H1 (cell line): ENCODE results near the gene RASGEF1C. TPM values are rescaled to one million over a fixed set of nuclear protein-coding genes. Genes with fewer than 3 reads are reported as not detected.

Source experiments
- CTCF ChIA-PET: fragments of 300-600 bp; sonication (Branson Sonifier 250); formaldehyde crosslinking; loops from one replicate; lab custom pipeline; 2021; ENCODE audit not compliant: partially characterized antibody; lab: Charles Lee
- POLR2A ChIA-PET: fragments of 300-600 bp; sonication (Branson Sonifier 250); formaldehyde crosslinking; loops from one replicate; lab custom pipeline; 2021; ENCODE audit warnings: inconsistent platforms; ENCODE audit not compliant: partially characterized antibody; lab: Charles Lee
- DNase-seq, 2 experiments: peaks; one replicate each; pipeline versions ENCODE4 v3.0.0 to v3.0.0-alpha.2; 2010 to 2022; ENCODE audit warnings: low spot score in 2 of 2, low read depth in 1 of 2, mixed read lengths in 1 of 2
- FAIRE-seq: peaks from 2 replicates; lab custom pipeline; 2011; peaks lifted over from hg19 to GRCh38; lab: Jason Lieb, UNC
- H2AFZ ChIP-seq: 2 replicates; pipeline ENCODE4 v1.8.1; 2012; ENCODE audit warnings: low read length, inconsistent platforms
- H2AK5ac ChIP-seq: 2 replicates; pipeline ENCODE4 v1.6.1; 2013; ENCODE audit warnings: low read depth, low read length
- H2BK120ac ChIP-seq: replicated peaks from 2 replicates; pipeline ENCODE3; 2013; ENCODE audit warnings: low read depth, low read length, inconsistent platforms
- H2BK12ac ChIP-seq: 2 replicates; pipeline ENCODE4 v1.6.1; 2013; ENCODE audit warnings: low read depth, low read length
- H2BK15ac ChIP-seq: 2 replicates; pipeline ENCODE4 v1.6.1; 2013; ENCODE audit warnings: low read length
- H2BK20ac ChIP-seq: 2 replicates; pipeline ENCODE4 v1.6.1; 2013; ENCODE audit warnings: low read length
- H2BK5ac ChIP-seq: 2 replicates; pipeline ENCODE4 v1.6.1; 2013; ENCODE audit warnings: low read depth, low read length
- H3K14ac ChIP-seq: 2 replicates; pipeline ENCODE4 v1.6.1; 2013; ENCODE audit warnings: inconsistent platforms; ENCODE audit not compliant: insufficient read length
- H3K18ac ChIP-seq: 2 replicates; pipeline ENCODE4 v1.6.1; 2013; ENCODE audit warnings: low read length; ENCODE audit errors: extremely low read depth
- H3K23ac ChIP-seq: 2 replicates; pipeline ENCODE4 v1.6.1; 2013; ENCODE audit warnings: inconsistent platforms; ENCODE audit not compliant: insufficient read length
- H3K23me2 ChIP-seq: 2 replicates; pipeline ENCODE4 v1.6.1; 2013; ENCODE audit warnings: low read depth, low read length
- H3K27ac ChIP-seq: 2 replicates; pipeline ENCODE4 v1.6.1; 2011; ENCODE audit warnings: low read depth, low read length, inconsistent platforms
- H3K27me3 ChIP-seq, 4 experiments: replicated peaks in 1 of 4; 1 replicate in 1 of 4; 2 replicates in 3 of 4; pipeline versions ENCODE4 v1.6.1 to v1.8.1; 2011 to 2013; ENCODE audit warnings: low read length in 3 of 4, mild to moderate bottlenecking in 3 of 4, inconsistent platforms in 2 of 4, mixed read lengths in 2 of 4, moderate library complexity in 1 of 4; ENCODE audit not compliant: control insufficient read depth in 3 of 4, insufficient read depth in 3 of 4; ENCODE audit errors: extremely low read depth in 1 of 4
- H3K36me3 ChIP-seq, 4 experiments: 2 replicates each; pipeline versions ENCODE4 v1.6.1 to v1.8.1; 2011 to 2013; ENCODE audit warnings: mild to moderate bottlenecking in 4 of 4, low read length in 3 of 4, moderate library complexity in 2 of 4, control low read depth in 1 of 4, inconsistent platforms in 1 of 4; ENCODE audit not compliant: insufficient read depth in 4 of 4, control insufficient read depth in 2 of 4
- H3K4ac ChIP-seq: replicated peaks from 2 replicates; pipeline ENCODE3; 2013; ENCODE audit warnings: low read length, low read depth, mixed read lengths, inconsistent platforms; ENCODE audit not compliant: insufficient read length
- H3K4me1 ChIP-seq, 4 experiments: replicated peaks in 1 of 4; 1 replicate in 1 of 4; 2 replicates in 3 of 4; pipeline versions ENCODE4 v1.6.1 to v1.8.1; 2011 to 2013; ENCODE audit warnings: low read length in 3 of 4, inconsistent platforms in 2 of 4, mixed read lengths in 1 of 4; ENCODE audit not compliant: insufficient read depth in 4 of 4, control insufficient read depth in 3 of 4
- H3K4me2 ChIP-seq, 2 experiments: 2 replicates each; pipeline versions ENCODE4 v1.6.1 to v1.8.1; 2011 to 2013; ENCODE audit warnings: low read depth in 2 of 2, low read length in 2 of 2, control low read depth in 1 of 2, inconsistent platforms in 1 of 2, mild to moderate bottlenecking in 1 of 2; ENCODE audit not compliant: insufficient read depth in 1 of 2
- H3K4me3 ChIP-seq, 4 experiments: fragments of 200-600, 300-600 bp in 1 of 4; sonication (generic), shearing (Covaris generic), sonication (Bioruptor Twin) in 1 of 4; 2 replicates each; pipeline versions ENCODE4 v1.5.1 to v1.8.1; 2011 to 2016; ENCODE audit warnings: low read length in 4 of 4, low read depth in 3 of 4, control low read depth in 2 of 4, inconsistent platforms in 2 of 4, mild to moderate bottlenecking in 2 of 4, mixed read lengths in 1 of 4, moderate library complexity in 1 of 4; ENCODE audit not compliant: insufficient read depth in 2 of 4; ENCODE audit errors: extremely low read depth in 1 of 4
- H3K56ac ChIP-seq: replicated peaks from 2 replicates; pipeline ENCODE3; 2013; ENCODE audit warnings: low read depth, mild to moderate bottlenecking, mixed read lengths, low read length, inconsistent platforms; ENCODE audit not compliant: insufficient read length
- H3K79me1 ChIP-seq: 2 replicates; pipeline ENCODE4 v1.6.1; 2013; ENCODE audit warnings: low read depth, low read length, control low read depth
- H3K79me2 ChIP-seq, 2 experiments: 2 replicates each; pipeline versions ENCODE4 v1.6.1 to v1.8.1; 2012 to 2013; ENCODE audit warnings: low read length in 2 of 2, mild to moderate bottlenecking in 2 of 2, inconsistent platforms in 1 of 2; ENCODE audit not compliant: insufficient read depth in 2 of 2, control insufficient read depth in 1 of 2
- H3K9ac ChIP-seq, 4 experiments: replicated peaks in 1 of 4; 1 replicate in 1 of 4; 2 replicates in 3 of 4; pipeline versions ENCODE4 v1.6.1 to v1.8.1; 2011 to 2013; ENCODE audit warnings: low read depth in 3 of 4, low read length in 3 of 4, control low read depth in 2 of 4, mild to moderate bottlenecking in 2 of 4, moderate library complexity in 2 of 4, inconsistent platforms in 1 of 4; ENCODE audit errors: extremely low read depth in 1 of 4
- H3K9me3 ChIP-seq, 2 experiments: 2 replicates each; pipeline versions ENCODE4 v1.6.1 to v1.8.1; 2012 to 2013; ENCODE audit warnings: mild to moderate bottlenecking in 2 of 2, moderate library complexity in 2 of 2, control low read depth in 1 of 2, inconsistent platforms in 1 of 2, low read depth in 1 of 2, low read length in 1 of 2, mixed read lengths in 1 of 2; ENCODE audit not compliant: insufficient read depth in 2 of 2
- H4K20me1 ChIP-seq, 2 experiments: replicated peaks in 1 of 2; 2 replicates each; pipeline versions ENCODE3 to v1.8.1; 2011 to 2013; ENCODE audit warnings: inconsistent platforms in 2 of 2, low read length in 2 of 2, mild to moderate bottlenecking in 1 of 2; ENCODE audit not compliant: insufficient read depth in 2 of 2, control insufficient read depth in 1 of 2
- H4K5ac ChIP-seq: 2 replicates; pipeline ENCODE4 v1.6.1; 2013; ENCODE audit warnings: low read length, low read depth, mixed read lengths, inconsistent platforms; ENCODE audit not compliant: insufficient read length
- H4K8ac ChIP-seq: 2 replicates; pipeline ENCODE4 v1.8.0; 2013; ENCODE audit warnings: mild to moderate bottlenecking, moderate library complexity, low read length, inconsistent platforms; ENCODE audit not compliant: insufficient read depth; ENCODE audit errors: extremely low read depth
- H4K91ac ChIP-seq: replicated peaks from 2 replicates; pipeline ENCODE3; 2013; ENCODE audit warnings: low read length, mixed read lengths, inconsistent platforms; ENCODE audit not compliant: insufficient read length
- CBX8 ChIP-seq: fragments of 300-800, 300-1000 bp; sonication (generic); IDR thresholded peaks from 2 replicates; pipeline ENCODE4 v1.7.1; 2016; ENCODE audit warnings: low read depth, low read length, borderline replicate concordance
- TEAD4 ChIP-seq: IDR thresholded peaks from 2 replicates; pipeline ENCODE4 v1.6.1; 2012; ENCODE audit warnings: low read depth, low read length, inconsistent platforms, mixed read lengths
- WGBS, 2 experiments: shearing (Covaris generic) in 1 of 2; methylation state at CpG; one replicate each; pipeline versions ENCODE4 v1.1.6 to v1.1.7; 2013 to 2015; ENCODE audit warnings: low lambda C conversion rate in 2 of 2, mixed read lengths in 2 of 2, inconsistent platforms in 1 of 2, low coverage in 1 of 2, missing lambda C conversion rate in 1 of 2; ENCODE audit not compliant: insufficient replicate concordance in 2 of 2, insufficient coverage in 1 of 2, insufficient read length in 1 of 2; ENCODE audit errors: extremely low coverage in 1 of 2, missing lambda C conversion rate in 1 of 2; 5-methylcytosine and 5-hydroxymethylcytosine counted together
- polyA plus RNA-seq, 7 experiments: library from polyadenylated mRNA; depleted of rRNA in 3 of 7; stranded (reverse) in 5 of 7; unstranded in 2 of 7; fragments of >200 nt in 5 of 7; fragments of 200-250 nt in 2 of 7; gene quantifications; 1 replicate in 5 of 7; 2 replicates in 1 of 7; 4 replicates in 1 of 7; pipeline versions ENCODE4 v1.2.1 to v1.2.3, GENCODE V29; 2011 to 2013; ENCODE audit warnings: missing spikeins in 2 of 7, mixed read lengths in 2 of 7
- total RNA-seq: library from RNA; stranded (reverse); fragmentation: NEBNext Ultra II Directional; extraction: Animal tissue kit (Norgen Biotek cat#: 25700); gene quantifications from 2 replicates; pipeline ENCODE4 v1.2.1, GENCODE V29; 2021

The RASGEF1C gene
- total and polyA plus RNA-seq, 2 of the 8 experiments (the other 6 are each of a cell fraction or from before 2014, with no cell fraction given): 0.26 to 0.61 TPM

DNA sequence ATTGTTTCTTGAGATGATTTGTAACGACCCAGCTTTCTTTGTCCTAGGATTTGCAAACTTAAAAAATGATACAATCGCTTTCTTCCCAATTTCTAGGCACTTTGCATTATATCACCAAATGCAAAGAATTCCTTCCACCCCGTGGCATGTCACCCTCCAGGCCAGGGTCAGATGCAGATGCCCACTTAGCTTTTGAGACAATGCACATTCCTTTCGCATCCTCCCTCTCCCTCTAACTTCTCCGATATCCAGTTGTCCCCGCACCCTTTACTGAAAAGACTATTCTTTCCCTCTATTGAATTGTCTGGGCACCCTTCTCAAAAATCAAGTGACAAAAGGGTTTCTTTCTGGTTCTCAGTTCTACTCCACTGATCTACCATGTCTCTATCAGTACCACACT is 154.8 kb downstream of the RASGEF1C start:
- peaks cover 6 to 25% of the 10 kb centered on the region in 2 experiments for H4K20me1 ChIP-seq
- peak; percentile 71 for TF ChIP-seq TEAD4
- TF ChIP-seq CBX8: no peak
- TF ChIP-seq, all 59 proteins: peak for 1
- no peak overlapping the region for H3K4me3 ChIP-seq
- H3K56ac ChIP-seq: no peak overlapping the region
- H2BK5ac ChIP-seq: no peak overlapping the region
- no peak overlapping the region for H3K23ac ChIP-seq
- no peaks in the 10 kb centered on the region for H3K27me3 ChIP-seq
- no peak overlapping the region for H4K91ac ChIP-seq
- no peak overlapping the region for H2AK5ac ChIP-seq
- no peaks in the 10 kb centered on the region for H3K36me3 ChIP-seq
- DNase-seq (no peak), FAIRE-seq (no peak)
- H3K27ac ChIP-seq: no peak overlapping the region
- H3K79me2 ChIP-seq: peaks cover 10 to 93% of the 10 kb centered on the region in 2 experiments
- 42% methylated on average over 6 of the region's 6 CpGs; no CpG with 5 or more reads in 1 of the 2 experiments for WGBS, 2 experiments
- H3K4me1 ChIP-seq: peaks cover 11 to 30% (median 21%) of the 10 kb centered on the region in 4 experiments
- no peaks in the 10 kb centered on the region for H3K23me2 ChIP-seq
- H2BK120ac ChIP-seq: no peak overlapping the region
- ChIA-PET POLR2A (interaction anchor here (0.7 to 2.4 kb wide), 3 partner anchors 9 to 29 kb away, joined by 3 to 6 read pairs (median 3); no protein-coding TSS in a partner anchor), CTCF (interaction anchor here (1.2 to 1.3 kb wide), 2 partner anchors 17 to 25 kb away, joined by 3 to 4 read pairs; no protein-coding TSS in a partner anchor)
- H4K5ac ChIP-seq: no peak overlapping the region
- no peak overlapping the region for H3K18ac ChIP-seq
- no peak overlapping the region for H2BK15ac ChIP-seq
- H3K9me3 ChIP-seq: no peaks in the 10 kb centered on the region
- no peak overlapping the region for H2BK12ac ChIP-seq
- H3K9ac ChIP-seq: no peak overlapping the region
- peaks cover 15% of the 10 kb centered on the region; the same call in 1 of the 2 replicates for H3K79me1 ChIP-seq
- no peak overlapping the region for H2BK20ac ChIP-seq
- no peak overlapping the region for H3K4ac ChIP-seq
- H3K14ac ChIP-seq: no peak overlapping the region
- H3K4me2 ChIP-seq: peak overlapping the region in 1 of 2 experiments; percentile 22; a peak in 1 of 4 replicates
- no peak overlapping the region for H2AFZ ChIP-seq
- H4K8ac ChIP-seq: no peak overlapping the region
